Suprapubic skin (tissue), 4 donors: ENCODE measurements around the gene SORCS2.

ENCODE experiments used
- EP300 ChIP-seq: sonication (generic); formaldehyde crosslinking; IDR thresholded peaks from one replicate; pipeline ENCODE4 v1.6.1; 2017; ENCODE audit warnings: antibody characterized with exemption
- POLR2A ChIP-seq, 2 donors: fragments of 450-650 bp; IDR thresholded peaks; one replicate each; pipeline ENCODE4 v1.6.1; 2017; ENCODE audit warnings: antibody characterized with exemption in 2 of 2, mild to moderate bottlenecking in 2 of 2, moderate library complexity in 2 of 2
- POLR2AphosphoS5 ChIP-seq, 3 donors: sonication (generic); formaldehyde crosslinking; IDR thresholded peaks; one replicate each; pipeline ENCODE4 v1.6.1; 2017; ENCODE audit warnings: antibody characterized with exemption in 3 of 3
- TF ChIP-seq, protein P1 (sequence below), 2 donors: fragments of 200-600 bp in 1 of 2; fragments of 450-650 bp in 1 of 2; sonication (generic) in 1 of 2; IDR thresholded peaks; one replicate each; pipeline ENCODE4 v1.5.1; 2016 to 2019; ENCODE audit warnings: antibody characterized with exemption in 2 of 2, mild to moderate bottlenecking in 1 of 2, moderate library complexity in 1 of 2

DNA sequence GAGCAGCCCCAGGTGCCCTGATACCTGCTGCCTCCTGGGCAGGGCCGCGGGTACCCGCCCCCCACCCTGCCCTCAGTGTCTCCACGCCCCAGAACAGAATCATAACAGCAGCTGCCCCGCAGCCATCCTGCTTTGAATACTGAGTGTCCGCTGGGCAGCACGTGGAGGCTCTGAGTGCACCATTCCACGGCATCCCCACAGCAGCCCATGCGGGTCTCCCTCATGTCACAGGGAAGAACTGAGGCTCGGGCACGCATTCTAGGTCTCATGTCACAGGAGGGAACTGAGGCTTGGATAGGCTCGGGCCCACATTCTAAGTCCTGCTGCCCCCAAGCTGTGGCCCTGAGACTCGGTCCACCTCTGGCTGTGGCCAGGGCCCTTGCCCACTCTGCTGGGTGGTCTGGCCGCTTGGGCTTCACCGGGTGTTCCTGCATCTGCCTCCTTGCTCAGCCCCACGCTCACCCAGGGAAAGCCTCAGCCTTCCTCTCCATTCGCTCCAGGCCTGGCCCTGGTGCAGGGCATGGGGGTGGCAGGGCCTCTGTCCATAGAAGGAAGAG is 464.0 kb downstream of the SORCS2 start:
- TF ChIP-seq, protein P1, sequence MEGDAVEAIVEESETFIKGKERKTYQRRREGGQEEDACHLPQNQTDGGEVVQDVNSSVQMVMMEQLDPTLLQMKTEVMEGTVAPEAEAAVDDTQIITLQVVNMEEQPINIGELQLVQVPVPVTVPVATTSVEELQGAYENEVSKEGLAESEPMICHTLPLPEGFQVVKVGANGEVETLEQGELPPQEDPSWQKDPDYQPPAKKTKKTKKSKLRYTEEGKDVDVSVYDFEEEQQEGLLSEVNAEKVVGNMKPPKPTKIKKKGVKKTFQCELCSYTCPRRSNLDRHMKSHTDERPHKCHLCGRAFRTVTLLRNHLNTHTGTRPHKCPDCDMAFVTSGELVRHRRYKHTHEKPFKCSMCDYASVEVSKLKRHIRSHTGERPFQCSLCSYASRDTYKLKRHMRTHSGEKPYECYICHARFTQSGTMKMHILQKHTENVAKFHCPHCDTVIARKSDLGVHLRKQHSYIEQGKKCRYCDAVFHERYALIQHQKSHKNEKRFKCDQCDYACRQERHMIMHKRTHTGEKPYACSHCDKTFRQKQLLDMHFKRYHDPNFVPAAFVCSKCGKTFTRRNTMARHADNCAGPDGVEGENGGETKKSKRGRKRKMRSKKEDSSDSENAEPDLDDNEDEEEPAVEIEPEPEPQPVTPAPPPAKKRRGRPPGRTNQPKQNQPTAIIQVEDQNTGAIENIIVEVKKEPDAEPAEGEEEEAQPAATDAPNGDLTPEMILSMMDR (IDR thresholded peaks at IDR 0.05): no peak
- no peak for TF ChIP-seq POLR2A (IDR thresholded peaks at IDR 0.05)
- TF ChIP-seq POLR2AphosphoS5 (IDR thresholded peaks at IDR 0.05): no peak
- no peak for TF ChIP-seq EP300
